Posterior cingulate gyrus (tissue), 11 donors: ENCODE results near the gene SNX3.
"Not testable (repeated sequence)": the region's sequence is repeated elsewhere in the genome, so short reads cannot be mapped to it uniquely, and the experiment has no call there.

Experiments used
- DNase-seq, 10 donors: peaks; one replicate each; pipeline versions ENCODE4 v3.0.0 to v3.0.0-alpha.2; 2020 to 2021; ENCODE audit warnings: mixed read lengths in 3 of 10
- intact Hi-C: fragments of 100-400 bp; cut with DNase I; formaldehyde crosslinking; loops from one replicate; pipeline ENCODE4 v1.15.1; 2023

SNX3 gene

GRCh38 chr6:108260809-108261569 is at the start of gene SNX3:
Gene SNX3 (minus strand): TSS chr6:108261040. CDS start chr6:108260921, 119 bp downstream.
- intact Hi-C loops = loop anchor here (10.0 kb wide), 1 partner anchor 146 kb away; no protein-coding TSS in a partner anchor
- DNase-seq = peak; percentile 84 to 98 (median 89)

- intact Hi-C loops = no loop called here
Measured at GRCh38 chr6:108309844-108310243, 49.0 kb upstream of the SNX3 start.

DNA sequence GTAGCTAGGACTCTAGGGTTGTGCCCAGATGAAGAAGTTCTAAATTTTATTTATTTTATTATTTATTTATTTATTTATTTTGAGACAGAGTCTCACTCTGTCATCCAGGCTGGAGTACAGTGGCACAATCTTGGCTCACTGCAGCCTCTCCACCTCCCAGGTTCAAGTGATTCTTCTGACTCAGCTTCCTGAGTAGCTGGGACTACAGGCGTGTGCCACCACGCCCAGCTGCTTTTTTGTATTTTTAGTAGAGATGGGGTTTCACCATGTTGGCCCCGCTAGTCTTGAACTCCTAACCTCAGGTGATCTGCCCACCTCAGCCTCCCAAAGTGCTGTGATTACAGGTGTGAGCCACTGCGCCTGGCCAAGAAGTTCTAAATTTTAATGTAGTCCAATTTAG is 47.8 kb upstream of the SNX3 start:
- intact Hi-C loops, DNase-seq: not testable (repeated sequence)

More at GRCh38 chr6:108309844-108310243, 49.0 kb upstream of the SNX3 start:
- DNase-seq = no peak

DNA sequence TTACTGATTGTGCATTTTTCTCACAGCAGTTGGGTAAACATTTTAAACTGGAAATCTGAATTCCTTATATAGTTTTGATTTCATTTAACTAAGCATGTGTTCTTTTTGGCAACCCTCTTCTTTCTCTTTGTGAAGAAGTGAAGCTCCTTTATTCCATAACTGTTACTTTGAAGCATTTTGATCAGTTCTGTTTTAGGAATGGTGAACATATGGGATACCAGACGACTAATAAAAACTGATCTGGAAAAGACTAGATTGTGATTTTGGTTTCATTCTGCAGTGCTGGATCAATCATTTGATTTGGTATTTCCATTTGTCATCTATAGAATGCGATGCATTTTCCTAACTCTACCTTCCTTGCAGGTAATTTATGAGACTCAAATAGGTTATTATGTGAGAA is 43.8 kb upstream of the SNX3 start:
- DNase-seq = no peak
- intact Hi-C loops = no loop called here

DNA sequence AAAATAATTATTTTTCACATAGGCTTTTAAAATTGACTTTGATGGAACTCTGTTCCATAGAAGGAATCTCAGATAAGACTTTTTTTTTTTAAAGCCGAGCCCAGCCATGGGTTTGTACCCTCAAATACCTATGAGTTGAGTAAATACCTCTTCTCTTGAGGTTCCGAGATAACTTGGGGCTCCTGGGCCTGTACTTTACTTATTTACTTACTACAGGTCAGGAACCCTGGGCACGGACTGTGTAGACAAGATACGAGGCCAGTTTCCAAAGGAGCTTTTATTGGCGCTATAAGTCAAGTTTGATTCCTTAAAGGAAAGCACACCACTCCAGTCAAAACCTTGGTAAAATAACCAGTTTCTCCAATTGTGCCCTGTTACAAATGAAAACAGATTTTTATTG is 41.5 kb upstream of the SNX3 start:
- intact Hi-C loops = no loop called here
- no peak for DNase-seq

DNA sequence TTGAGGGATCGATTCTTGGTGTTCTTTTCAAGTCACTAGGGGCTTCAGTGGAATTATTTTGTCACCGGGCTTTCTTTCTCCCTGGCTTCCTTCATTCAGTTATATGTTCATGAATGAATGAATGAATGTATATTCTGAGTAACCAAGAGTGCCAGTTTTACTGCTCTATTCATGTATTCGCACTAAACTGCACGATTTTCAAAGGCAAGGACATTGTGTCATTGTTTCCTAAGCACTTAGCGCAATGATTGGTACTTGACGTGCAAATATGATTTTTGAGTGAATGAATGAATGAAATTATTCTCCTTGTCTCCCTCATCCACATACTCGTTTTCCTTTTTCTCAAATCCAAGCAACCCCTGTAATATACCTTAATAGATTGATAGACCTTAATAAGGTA is 34.8 kb upstream of the SNX3 start:
- no peak for DNase-seq
- intact Hi-C loops = no loop called here

GRCh38 chr6:108294727-108295625 is 34.1 kb upstream of the SNX3 start, which contains the start of gene AFG1L:
Gene AFG1L (plus strand): TSS chr6:108295054. CDS start chr6:108295080, 26 bp downstream.
- intact Hi-C loops = no loop called here
- peak; percentile 92 to 99 (median 96) for DNase-seq

DNA sequence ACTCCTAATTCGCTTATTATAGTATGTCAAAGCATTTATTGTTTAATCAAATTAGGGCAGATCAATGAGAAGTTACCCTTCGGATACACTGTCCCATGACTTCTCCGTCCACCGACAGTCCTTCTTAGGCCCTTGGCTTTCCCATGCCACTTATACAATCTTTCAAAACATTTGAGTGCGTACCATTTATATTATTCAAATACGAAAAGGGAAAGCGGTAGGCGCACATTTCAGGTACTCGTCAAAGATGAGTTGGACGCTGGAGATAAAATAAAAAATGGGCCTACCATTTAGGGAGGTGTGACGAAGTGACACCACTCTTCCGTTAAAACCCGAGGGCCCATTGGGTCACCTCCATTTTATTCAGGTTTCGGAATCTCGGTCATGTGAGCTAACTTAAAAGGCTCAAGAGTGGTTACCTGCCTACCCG is 33.5 kb upstream of the SNX3 start:
- intact Hi-C loops = no loop called here
- DNase-seq = no peak

DNA sequence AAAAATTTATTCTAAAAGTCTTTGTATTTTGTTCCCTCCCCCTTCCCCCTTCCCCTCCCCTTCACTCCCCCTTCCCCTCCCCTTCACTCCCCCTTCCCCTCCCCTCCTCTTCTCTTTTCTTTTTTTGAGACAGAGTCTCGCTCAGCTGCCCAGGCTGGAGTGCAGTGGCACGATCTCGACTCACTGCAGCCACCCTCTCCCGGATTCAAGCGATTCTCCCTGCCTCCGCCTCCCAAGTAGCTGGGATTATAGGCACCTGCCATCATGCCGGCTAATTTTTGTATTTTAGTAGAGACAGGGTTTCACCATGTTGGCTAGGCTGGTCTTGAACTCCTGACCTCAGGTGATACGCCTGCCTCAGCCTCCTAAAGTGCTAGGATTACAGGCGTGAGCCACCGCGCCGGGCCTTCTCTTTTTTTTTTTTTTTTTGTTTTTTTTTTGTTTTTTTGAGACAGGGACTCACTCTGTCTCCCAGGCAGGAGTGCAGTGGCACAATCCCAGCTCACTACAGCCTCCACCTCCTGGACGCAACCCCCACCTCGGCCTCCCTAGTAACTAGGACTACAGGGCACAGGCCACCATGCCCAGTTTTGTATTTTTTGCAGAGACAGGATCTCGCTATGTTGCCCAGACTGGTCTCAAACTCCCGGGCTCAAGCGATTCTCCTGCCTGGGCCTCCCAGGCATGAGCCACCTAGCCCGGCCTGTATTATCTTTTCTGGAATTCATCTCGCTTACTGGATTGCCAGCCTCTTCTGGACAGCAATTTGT is 32.9 kb upstream of the SNX3 start:
- no peak for DNase-seq
- intact Hi-C loops = no loop called here

DNA sequence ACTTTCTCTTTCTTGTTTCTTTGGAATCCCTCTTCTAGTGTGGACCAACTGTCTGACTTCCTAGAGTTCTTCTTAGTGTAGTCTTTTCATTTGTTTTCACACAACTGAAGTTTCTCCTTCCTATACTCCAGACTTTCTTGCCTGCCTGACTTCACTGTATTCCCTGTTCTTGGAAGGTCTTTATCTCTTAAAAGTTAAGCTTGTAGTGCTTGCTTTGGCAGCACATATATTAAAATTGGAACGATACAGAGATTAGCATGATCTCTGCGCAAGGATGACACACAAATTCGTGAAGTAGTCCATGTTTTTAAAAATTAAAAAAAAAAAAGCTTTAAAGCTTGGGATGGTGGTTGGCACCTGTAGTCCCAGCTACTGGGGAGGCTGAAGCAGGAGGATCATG is 31.7 kb upstream of the SNX3 start:
- DNase-seq, intact Hi-C loops: not testable (repeated sequence)

DNA sequence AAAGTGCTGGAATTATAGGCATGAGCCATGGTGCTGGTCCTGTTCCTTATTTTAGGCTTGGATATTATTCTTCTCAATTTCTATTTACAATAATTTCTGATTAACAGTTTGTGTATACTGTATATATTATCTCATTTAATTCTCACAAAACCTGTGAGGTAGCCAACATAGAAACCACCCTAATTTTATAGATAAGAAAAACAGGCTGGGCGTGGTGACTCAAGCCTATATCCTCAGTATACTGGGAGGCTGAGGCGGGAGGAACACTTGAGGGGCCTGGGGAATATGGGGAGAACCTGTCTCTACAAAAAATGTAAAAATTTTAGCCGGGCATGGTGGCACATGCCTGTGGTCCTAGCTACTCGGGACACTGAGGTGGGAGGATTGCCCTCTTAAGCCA is 30.3 kb upstream of the SNX3 start:
- no peak for DNase-seq
- intact Hi-C loops = no loop called here

DNA sequence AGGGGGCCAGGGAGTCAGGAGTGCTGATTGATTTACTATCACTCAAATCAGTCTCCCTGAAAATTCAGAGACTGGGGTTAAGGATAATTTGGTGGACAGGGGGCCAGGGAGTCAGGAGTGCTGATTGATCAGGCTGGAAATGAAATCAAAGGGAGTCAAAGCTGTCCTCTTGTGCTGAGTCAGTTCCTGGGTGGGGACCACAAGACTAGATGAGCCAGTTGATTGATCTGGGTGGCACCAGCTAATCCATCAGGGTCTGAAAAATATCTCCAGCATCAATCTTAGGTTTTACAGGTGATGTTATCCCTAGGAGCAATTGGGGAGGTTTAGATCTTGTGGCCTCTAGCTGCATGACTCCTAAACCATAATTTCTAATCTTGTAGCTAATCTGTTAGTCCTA is 27.9 kb upstream of the SNX3 start:
- DNase-seq = no peak
- intact Hi-C loops = no loop called here

GRCh38 chr6:108287373-108287772 is 26.5 kb upstream of the SNX3 start:
- intact Hi-C loops = no loop called here
- DNase-seq = no peak

DNA sequence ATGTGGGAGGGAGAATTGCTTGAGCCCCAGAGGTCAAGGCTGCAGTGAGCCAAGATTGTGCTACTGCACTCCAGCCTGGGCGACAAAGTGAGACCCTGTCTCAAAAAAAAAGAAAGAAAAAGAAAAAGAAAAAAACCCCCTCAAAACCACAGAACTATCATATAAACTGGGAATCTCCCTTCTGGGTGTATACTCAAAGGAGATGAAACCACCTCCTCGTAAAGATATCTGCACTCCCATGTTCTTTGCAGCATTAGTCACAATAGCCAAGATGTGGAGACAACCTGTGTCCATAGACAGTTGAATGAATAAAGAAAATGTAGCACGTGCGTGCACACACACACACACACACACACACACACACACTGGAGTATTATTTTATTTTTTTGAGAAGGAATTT is 25.5 kb upstream of the SNX3 start:
- intact Hi-C loops = no loop called here
- no peak for DNase-seq

DNA sequence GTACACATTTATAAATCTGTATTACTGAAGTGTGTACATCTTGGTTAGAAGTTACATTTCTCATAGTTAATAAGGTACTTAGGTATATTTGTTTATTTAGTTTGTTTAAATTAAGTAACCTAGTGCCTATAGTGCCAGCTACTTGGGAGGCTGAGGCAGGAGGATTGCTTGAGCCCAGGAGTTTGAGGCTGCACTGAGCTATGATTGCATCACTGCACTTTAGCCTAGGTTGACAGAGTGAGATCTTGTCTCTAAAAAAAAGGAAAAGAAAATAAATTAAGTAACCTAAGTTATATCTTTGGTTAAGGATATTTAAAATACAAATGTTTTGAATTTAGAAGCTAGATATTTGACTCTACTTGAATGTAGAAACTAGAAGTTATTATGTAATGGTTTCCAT is 24.5 kb upstream of the SNX3 start:
- no peak for DNase-seq
- intact Hi-C loops = no loop called here

GRCh38 chr6:108277831-108278230 is 17.0 kb upstream of the SNX3 start:
- intact Hi-C loops = no loop called here
- no peak for DNase-seq

GRCh38 chr6:108277295-108277694 is 16.5 kb upstream of the SNX3 start:
- no peak for DNase-seq
- intact Hi-C loops = no loop called here

DNA sequence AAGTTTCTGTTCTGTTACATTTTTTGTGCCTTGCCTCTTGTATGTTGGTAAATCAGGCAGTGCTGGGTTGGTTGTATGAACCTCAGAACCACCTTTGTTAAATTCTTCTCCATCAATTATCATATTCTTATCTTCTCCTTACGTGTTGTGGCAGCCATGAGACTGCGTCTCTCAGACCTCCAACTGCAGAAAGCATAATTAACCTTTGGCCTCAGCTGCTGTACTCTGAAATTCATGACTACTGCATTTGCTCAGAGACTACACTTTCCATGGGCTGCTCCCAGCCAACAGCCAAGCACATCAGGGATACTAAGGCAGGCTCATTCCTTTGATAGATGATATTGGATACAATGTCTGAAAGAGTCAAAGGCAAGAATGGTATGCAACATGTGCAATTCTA is 15.1 kb upstream of the SNX3 start:
- intact Hi-C loops = no loop called here
- no peak for DNase-seq

- no peak for DNase-seq
- intact Hi-C loops = no loop called here
Measured at GRCh38 chr6:108274546-108274945, 13.7 kb upstream of the SNX3 start.

DNA sequence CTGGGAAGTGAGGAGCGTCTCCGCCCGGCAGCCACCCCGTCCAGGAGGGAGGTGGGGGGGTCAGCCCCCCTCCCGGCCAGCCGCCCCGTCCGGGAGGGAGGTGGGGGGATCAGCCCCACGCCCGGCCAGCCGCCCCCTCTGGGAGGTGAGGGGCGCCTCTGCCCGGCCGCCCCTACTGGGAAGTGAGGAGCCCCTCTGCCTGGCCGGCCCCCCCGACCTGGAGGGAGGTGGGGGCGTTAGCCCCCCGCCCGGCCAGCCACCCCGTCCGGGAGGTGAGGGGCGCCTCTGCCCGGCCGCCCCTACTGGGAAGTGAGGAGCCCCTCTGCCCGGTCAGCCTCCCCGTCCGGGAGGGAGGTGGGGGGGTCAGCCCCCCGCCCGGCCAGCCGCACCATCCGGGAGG is 9.1 kb upstream of the SNX3 start:
- not testable (repeated sequence) for DNase-seq
- intact Hi-C loops = loop anchor here (10.0 kb wide), 1 partner anchor 155 kb away; no protein-coding TSS in a partner anchor

- DNase-seq = no peak
- intact Hi-C loops = loop anchor here (10.0 kb wide), 1 partner anchor 154 kb away; no protein-coding TSS in a partner anchor
Measured at GRCh38 chr6:108268845-108269244, 8.0 kb upstream of the SNX3 start.
